Kidney (tissue), 14 donors: ENCODE results near the gene MCL1. TPM values are rescaled to one million over a fixed set of nuclear protein-coding genes. Genes with fewer than 3 reads are reported as not detected.
"Not testable (repeated sequence)": the region's sequence is repeated elsewhere in the genome, so short reads cannot be mapped to it uniquely, and the experiment has no call there.

Source experiments
- DNase-seq, 5 donors: peaks; one replicate each; pipeline ENCODE4 v3.0.0-alpha.2; 2013 to 2020
- FAIRE-seq: peaks from 2 replicates; lab custom pipeline; 2012; peaks lifted over from hg19 to GRCh38; lab: Jason Lieb, UNC
- H3K27ac ChIP-seq, 2 donors: one replicate each; pipeline ENCODE4 v1.7.0; 2013; ENCODE audit warnings: low read depth in 2 of 2, low read length in 2 of 2, inconsistent platforms in 1 of 2
- H3K27me3 ChIP-seq: one replicate; pipeline ENCODE4 v1.7.1; 2013; ENCODE audit warnings: low read length, inconsistent platforms; ENCODE audit not compliant: control insufficient read depth, insufficient read depth
- H3K36me3 ChIP-seq, 3 donors: one replicate each; pipeline versions ENCODE4 v1.7.0 to v1.7.1; 2013; ENCODE audit warnings: low read length in 3 of 3, control low read depth in 1 of 3, inconsistent platforms in 1 of 3; ENCODE audit not compliant: insufficient read depth in 3 of 3, control insufficient read depth in 2 of 3
- H3K4me1 ChIP-seq, 3 donors: one replicate each; pipeline versions ENCODE4 v1.7.0 to v1.7.1; 2013; ENCODE audit warnings: low read length in 3 of 3, inconsistent platforms in 1 of 3, low read depth in 1 of 3; ENCODE audit not compliant: control insufficient read depth in 2 of 3, insufficient read depth in 2 of 3
- H3K4me3 ChIP-seq, 3 donors: one replicate each; pipeline versions ENCODE4 v1.7.0 to v1.8.1; 2013; ENCODE audit warnings: low read length in 3 of 3, control low read depth in 1 of 3, inconsistent platforms in 1 of 3
- H3K9ac ChIP-seq, 3 donors: one replicate each; pipeline versions ENCODE4 v1.7.0 to v1.7.1; 2013; ENCODE audit warnings: low read length in 3 of 3, control low read depth in 1 of 3, inconsistent platforms in 1 of 3
- H3K9me3 ChIP-seq, 3 donors: one replicate each; pipeline versions ENCODE4 v1.7.0 to v1.7.1; 2013; ENCODE audit warnings: low read length in 3 of 3, control low read depth in 1 of 3, inconsistent platforms in 1 of 3; ENCODE audit not compliant: control insufficient read depth in 2 of 3, insufficient read depth in 1 of 3
- CTCF ChIP-seq: IDR thresholded peaks from 3 replicates; pipeline ENCODE4 v1.5.1; 2012; ENCODE audit warnings: mild to moderate bottlenecking, moderate library complexity, borderline replicate concordance; ENCODE audit not compliant: insufficient read depth; ENCODE audit errors: extremely low read depth
- intact Hi-C: fragments of 100-400 bp; cut with DNase I; formaldehyde crosslinking; loops from one replicate; pipeline ENCODE4 v1.11.1; 2022
- polyA plus RNA-seq: library from polyadenylated mRNA; stranded (reverse); fragments of 350-450 nt; fragmentation: Illumina TruSeq; extraction: RNeasy Lipid Tissue Mini Kit (QIAGEN cat#74804); gene quantifications from one replicate; pipeline ENCODE4 v1.2.3, GENCODE V29; 2014; ENCODE audit warnings: low read depth, low replicate concordance; ENCODE audit not compliant: insufficient read depth
- total RNA-seq: library from RNA; stranded (reverse); fragmentation: NEBNext Ultra II Directional; extraction: Animal tissue kit (Norgen Biotek cat#: 25700); gene quantifications from one replicate; pipeline ENCODE4 v1.2.1, GENCODE V29; 2021
- donor health status: control.
- donor health status: control.
- donor health status: control.
- donor health status: control.
- donor health status: control.
- donor health status: DM: yes; HTN: yes; CAD: no.
- donor health status: Normal renal cell carcinoma (clear cell type).

Gene MCL1
- total and polyA plus RNA-seq, 2 donors from 2014 or later = 79.5 to 253 TPM

DNA sequence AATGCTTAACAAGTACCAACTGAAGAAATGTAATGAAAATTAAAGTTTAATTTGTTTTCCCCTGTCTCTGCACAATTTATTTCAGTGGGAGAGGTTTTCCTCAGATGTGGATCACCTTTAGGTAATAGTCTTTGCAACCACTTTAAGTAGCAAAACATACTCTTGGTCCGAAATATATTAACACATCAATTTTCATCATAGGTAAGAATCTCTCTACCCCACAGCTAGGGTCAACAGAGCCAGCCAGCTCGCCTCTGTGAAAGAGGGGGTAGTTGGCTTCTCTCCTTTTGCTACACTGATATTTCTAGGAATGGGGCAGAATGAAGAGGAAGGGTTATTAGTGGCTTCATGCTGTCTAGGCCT lies 24.8 kb upstream of the MCL1 start:
- H3K27ac ChIP-seq = peak overlapping the region; percentile 19 to 47
- H3K4me3 ChIP-seq = no peak overlapping the region
- intact Hi-C loops = no loop called here
- FAIRE-seq = no peak
- H3K27me3 ChIP-seq = no peaks in the 10 kb centered on the region
- no peak for DNase-seq
- H3K36me3 ChIP-seq = no peaks in the 10 kb centered on the region
- no peak for TF ChIP-seq CTCF
- no peak overlapping the region for H3K9ac ChIP-seq
- H3K4me1 ChIP-seq = peaks cover 0 to 4% (median 4%) of the 10 kb centered on the region in 3 donors
- H3K9me3 ChIP-seq = no peaks in the 10 kb centered on the region

GRCh38 chr1:150603711-150604110 lies 24.3 kb upstream of the MCL1 start:
- Histone ChIP-seq H3K4me3 (no peak overlapping the region), H3K9ac (no peak overlapping the region), H3K9me3 (no peaks in the 10 kb centered on the region), H3K36me3 (no peaks in the 10 kb centered on the region), H3K27ac (no peak overlapping the region), H3K27me3 (no peaks in the 10 kb centered on the region), H3K4me1 (peaks cover 0 to 4% (median 4%) of the 10 kb centered on the region in 3 donors)
- TF ChIP-seq CTCF = no peak
- intact Hi-C loops = no loop called here
- DNase-seq (no peak), FAIRE-seq (no peak)

- intact Hi-C loops, H3K9me3 ChIP-seq, H3K4me1 ChIP-seq, H3K36me3 ChIP-seq, H3K27ac ChIP-seq, H3K9ac ChIP-seq, FAIRE-seq, DNase-seq, H3K27me3 ChIP-seq, H3K4me3 ChIP-seq: not testable (repeated sequence)
Measured at GRCh38 chr1:150602372-150602771, 23.0 kb upstream of the MCL1 start.

- TF ChIP-seq CTCF = no peak
- intact Hi-C loops = no loop called here
- Histone ChIP-seq H3K36me3 (peaks cover 0 to 4% (median 0%) of the 10 kb centered on the region in 3 donors), H3K4me3 (no peak overlapping the region), H3K9ac (no peak overlapping the region), H3K27ac (no peak overlapping the region), H3K27me3 (no peaks in the 10 kb centered on the region), H3K9me3 (no peaks in the 10 kb centered on the region), H3K4me1 (peaks cover 0 to 4% (median 4%) of the 10 kb centered on the region in 3 donors)
- no peak for DNase-seq
- no peak for FAIRE-seq
Measured at GRCh38 chr1:150601540-150601939, 22.1 kb upstream of the MCL1 start.

DNA sequence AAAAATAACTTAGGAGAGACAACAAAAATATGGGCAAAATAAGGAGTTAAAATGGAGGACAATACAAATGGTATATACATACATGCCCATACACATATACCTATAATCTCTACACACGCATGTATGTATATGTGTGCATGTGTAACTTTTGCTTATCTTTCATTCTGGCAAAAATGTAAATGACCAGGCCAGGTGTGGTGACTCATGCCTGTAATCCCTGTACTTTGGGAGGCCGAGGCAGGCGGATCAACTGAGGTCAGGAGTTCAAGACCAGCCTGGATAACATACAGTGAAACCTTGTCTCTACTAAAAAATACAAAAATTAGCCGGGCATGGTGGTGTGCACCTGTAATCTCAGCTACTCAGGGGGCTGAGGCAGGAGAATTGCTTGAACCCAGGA lies 18.9 kb upstream of the MCL1 start:
- DNase-seq, FAIRE-seq: not testable (repeated sequence)

More for the DNA sequence above, 18.9 kb upstream of the MCL1 start:
- H3K9ac ChIP-seq, H3K27me3 ChIP-seq, H3K36me3 ChIP-seq, H3K4me1 ChIP-seq, intact Hi-C loops, H3K9me3 ChIP-seq, H3K27ac ChIP-seq, H3K4me3 ChIP-seq: not testable (repeated sequence)
